Islet of Langerhans (tissue), 1 donor: ENCODE data around the gene AAGAB.
"Not testable (repeated sequence)": the region's sequence is repeated elsewhere in the genome, so short reads cannot be mapped to it uniquely, and the experiment has no call there.

Experiments
- FAIRE-seq: peaks from one replicate; lab custom pipeline; 2011; peaks lifted over from hg19 to GRCh38; lab: Jason Lieb, UNC

Gene AAGAB

DNA sequence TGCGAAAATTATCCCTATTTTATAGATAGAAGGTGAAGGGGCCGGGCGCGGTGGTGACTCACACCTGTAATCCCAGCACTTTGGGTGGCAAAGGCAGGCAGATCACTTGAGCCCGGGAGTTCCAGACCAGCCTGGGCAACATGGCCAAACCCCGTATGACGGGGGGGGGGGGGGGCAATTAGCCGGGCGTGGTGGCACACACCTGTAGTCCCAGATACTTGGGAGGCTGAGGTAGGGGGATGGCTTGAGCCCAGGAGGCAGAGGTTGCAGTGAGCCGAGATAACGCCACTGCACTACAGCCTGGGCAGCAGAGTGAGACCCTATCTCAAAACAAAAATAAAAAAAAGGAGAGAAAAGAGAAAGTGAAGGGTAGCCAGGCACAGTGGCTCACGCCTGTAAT lies 1.4 kb downstream of the AAGAB start:
- FAIRE-seq, result no peak

GRCh38 chr15:67251318-67251717 lies 3.1 kb downstream of the AAGAB start:
- FAIRE-seq, result no peak

- no peak for FAIRE-seq
These were observed 4.6 kb downstream of the AAGAB start for GRCh38 chr15:67249830-67250229.

GRCh38 chr15:67248011-67248505 lies 6.4 kb downstream of the AAGAB start:
- no peak for FAIRE-seq

- FAIRE-seq, result not testable (repeated sequence)
These were observed 7.9 kb downstream of the AAGAB start for GRCh38 chr15:67246606-67247005.

DNA sequence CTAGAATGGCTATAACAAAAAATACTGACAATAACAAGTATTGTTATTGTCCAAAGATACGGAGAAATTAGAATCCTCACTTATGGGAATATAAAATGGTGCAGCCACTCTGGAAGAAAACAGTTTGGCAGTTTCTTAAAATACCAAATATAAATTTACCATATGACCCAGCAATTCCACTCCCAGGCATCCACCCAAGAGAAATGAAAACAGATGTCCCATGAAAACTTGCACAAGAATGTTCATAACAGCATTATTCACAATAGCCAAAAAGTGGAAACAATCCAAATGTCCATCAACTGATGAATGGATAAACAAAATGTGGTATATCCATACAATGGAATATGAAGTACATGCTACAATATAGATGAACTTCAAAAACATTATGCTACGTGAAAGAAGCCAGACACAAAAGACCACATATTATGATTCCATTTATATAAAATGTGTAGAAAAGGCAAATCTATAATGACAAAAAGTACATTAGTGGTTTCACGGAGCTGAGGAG lies 9.4 kb downstream of the AAGAB start:
- FAIRE-seq, result no peak

GRCh38 chr15:67242708-67243111 lies 11.8 kb downstream of the AAGAB start:
- FAIRE-seq, result no peak

DNA sequence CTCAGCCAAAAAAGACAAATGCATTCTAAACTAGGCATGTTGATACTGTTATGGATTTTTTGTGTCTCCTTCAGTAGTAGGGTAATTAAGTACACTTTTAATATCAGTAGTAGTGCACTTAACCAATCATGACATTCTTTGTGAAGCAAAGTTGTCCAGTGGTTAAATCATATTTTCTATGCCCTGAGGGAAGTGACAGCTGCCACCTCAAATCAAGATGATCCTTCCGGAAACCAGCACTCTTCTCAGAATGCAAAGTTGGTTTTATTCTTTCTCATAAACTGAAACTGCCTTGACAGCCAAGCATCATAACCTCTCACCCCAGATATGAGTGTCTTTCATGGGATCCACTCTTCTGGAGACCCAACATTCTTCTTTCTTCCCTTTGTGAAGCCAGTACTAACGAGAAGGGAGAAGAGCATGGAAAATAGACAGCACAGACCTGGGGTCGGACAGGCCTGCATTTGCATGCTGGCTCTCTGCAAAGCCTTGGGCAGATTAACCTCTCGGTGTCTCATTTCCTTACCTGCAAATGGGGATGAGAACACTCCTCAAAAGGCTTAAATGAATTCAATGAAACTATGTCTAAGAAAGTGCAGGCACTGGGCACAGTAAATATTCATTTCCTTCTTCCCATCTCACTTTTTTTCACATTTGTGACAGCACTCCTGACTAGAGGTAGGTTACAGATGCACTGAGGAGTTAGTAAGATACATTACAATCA lies 13.2 kb downstream of the AAGAB start:
- no peak for FAIRE-seq

- no peak for FAIRE-seq
These were observed 14.0 kb downstream of the AAGAB start for GRCh38 chr15:67240235-67241131.

DNA sequence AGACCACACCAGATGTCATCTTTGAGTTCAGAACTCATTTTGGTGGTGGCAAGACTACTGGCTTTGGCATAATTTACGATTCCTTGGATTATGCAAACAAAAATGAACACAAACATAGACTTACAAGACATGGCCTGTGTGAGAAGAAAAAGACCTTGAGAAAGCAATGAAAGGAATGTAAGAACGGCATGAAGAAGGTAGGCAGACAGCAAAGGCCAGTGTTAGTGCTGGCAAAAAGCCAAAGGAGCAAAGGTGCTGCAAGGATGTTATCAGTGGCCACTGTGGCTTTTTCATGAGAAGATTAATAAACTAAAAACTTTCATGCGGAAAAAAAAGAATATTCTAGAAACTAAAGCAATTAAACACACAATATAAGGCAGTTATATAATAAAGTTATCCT lies 21.9 kb downstream of the AAGAB start:
- FAIRE-seq, result no peak

DNA sequence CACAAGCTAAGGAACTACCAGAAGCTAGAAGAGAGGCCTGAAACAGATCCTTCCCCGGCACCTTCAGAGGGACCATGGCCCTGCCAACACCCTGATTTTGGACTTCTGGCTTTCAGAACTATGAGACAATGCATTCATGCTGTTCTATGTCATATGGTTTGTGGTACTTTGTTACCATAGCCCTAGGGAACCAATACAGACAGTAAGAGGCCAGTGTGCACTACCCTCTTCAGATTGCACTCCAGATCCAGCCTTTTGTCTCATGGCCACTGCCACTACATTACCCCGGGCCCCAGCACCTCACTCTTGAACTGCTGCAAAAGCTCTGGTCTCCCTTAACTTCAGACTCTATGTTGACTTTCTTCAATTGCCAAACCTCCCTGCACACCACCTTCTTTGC lies 24.0 kb downstream of the AAGAB start:
- FAIRE-seq, result no peak

- no peak for FAIRE-seq
These were observed 26.2 kb downstream of the AAGAB start for GRCh38 chr15:67228286-67228685.

DNA sequence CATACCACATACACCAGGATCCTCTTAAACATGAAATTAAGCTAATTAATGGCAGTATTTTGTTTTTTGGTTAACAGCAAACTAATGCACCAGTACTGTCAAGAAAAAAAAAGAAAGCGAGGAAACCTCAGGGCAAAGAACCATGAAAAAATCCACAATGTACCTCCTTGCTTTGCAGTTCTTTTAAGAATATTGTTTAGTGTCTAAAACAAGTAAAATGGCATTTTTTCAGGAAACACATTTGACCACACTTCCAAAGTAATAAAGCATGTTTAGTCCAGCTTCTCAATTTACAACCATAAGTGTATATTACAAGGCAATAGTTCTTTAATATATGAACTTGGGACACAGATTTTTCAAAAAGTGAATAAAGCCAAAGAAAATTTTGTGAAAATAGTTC lies 26.6 kb downstream of the AAGAB start:
- no peak for FAIRE-seq

DNA sequence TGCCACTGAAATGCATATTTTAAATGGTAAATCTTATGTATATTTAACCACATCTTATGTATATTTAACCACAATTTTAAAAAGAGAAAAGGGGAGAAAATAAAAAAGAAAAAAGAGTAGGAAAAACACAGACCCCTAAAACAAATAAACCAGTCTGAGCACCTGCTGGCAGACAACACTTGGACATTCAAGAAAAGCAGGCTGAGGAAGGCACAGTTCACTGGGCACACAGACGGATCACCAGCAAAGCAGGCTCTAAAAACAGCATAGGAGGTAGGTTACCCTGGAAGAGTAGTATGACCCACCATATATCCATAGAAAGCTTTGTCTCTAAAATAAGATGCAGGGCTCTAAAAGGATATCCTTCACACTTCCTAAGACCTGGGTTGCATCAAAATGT lies 27.0 kb downstream of the AAGAB start:
- FAIRE-seq, result no peak

GRCh38 chr15:67225336-67225735 lies 29.1 kb downstream of the AAGAB start:
- no peak for FAIRE-seq

DNA sequence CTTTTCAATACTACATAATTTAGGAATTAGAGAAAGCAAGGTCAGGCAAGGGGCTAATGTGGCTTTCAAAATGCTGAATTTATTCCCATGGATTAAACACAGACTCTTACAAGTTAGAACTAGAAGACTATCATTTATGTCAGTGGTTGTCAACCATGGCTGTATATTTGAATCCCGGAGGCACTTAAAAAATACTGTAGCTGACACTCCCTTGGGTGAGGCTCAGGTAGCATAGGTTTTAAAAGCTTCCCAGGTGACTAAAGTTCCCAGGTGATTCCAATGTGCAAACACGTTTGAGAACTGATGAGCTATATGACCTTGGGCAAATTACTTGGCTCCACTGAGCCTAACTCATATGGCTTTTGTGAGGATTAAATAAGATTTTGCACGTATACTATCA lies 29.6 kb downstream of the AAGAB start:
- no peak for FAIRE-seq

GRCh38 chr15:67219288-67219687 lies 35.2 kb downstream of the AAGAB start:
- no peak for FAIRE-seq

DNA sequence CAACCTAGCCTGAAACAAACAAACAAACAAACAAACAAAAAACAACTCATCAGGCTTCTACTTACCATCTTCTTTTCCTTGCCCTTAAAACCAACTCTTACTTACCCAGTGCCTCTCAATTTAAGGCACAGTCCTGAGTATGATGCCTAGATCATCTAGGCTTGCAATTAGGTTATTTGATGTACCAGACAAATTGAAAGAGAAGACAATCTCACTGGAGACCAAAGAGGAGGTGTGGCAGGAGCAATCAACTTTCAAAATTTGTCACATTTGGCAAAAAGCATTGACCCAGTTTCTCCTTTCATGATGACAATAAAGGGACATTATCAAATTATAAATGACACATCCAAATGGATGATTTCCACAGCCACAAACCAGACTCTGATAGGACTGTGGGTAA lies 36.0 kb downstream of the AAGAB start:
- no peak for FAIRE-seq

GRCh38 chr15:67216859-67217258 lies 37.6 kb downstream of the AAGAB start:
- no peak for FAIRE-seq

- no peak for FAIRE-seq
These were observed 39.4 kb downstream of the AAGAB start for GRCh38 chr15:67215102-67215501.

DNA sequence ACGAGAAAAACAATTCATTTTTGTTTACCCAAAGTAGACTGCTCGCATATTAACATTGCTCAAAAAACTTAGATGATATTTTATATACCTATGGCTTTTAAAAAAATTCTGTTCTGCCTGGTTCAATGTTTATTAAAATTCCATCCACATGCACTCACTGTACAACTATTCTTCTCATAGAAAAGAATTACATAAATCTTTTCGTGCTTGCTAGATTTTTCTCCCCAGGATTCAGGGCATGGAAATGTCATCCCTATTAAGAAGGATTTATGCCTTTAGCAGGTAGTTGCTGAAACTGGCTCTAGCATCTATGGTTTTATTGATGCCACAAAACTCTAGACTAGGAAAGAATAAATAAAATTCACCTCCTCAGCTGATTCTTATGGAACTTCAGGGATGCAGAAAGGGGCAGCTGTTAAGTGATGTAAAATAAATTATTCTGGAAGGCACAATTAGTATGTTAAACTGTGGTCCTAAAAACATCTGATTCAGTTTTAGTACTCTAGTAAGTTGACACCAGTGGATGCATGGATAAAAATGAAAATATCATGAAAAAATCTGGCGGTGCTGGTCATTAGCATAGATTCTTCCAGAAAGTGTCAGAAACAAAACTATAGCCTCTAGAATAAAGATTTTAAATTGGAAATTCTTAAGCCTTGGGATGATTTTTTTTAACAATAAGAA lies 41.6 kb downstream of the AAGAB start:
- FAIRE-seq, result no peak

DNA sequence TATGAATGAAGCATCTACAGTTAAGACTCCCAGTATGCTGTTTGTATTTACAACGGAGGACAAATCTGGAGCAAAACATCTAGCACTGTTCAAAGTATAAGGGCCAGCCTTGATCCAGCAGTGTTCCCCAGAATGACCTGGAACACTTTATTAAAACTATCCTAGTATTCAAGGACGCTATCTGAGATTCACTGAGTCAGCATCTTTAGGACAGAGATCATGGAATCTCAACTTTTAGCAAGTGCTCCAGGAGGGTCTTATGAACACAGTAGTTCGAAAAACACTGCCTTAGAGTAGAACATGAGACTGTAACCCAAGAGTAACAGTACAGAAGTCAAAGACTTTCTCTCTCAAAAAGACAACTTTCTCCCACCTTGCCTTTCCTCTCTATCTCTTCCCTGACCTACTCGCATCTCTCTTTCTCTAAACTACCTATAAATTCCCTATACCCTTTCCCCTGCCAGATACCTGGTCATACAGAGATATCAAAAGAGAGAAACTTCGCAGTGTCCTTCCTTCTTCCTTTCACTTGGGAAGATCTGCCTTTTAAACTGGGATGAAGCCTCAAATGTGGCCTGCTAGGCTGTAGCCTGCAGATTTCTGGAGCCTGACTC lies 43.8 kb downstream of the AAGAB start:
- no peak for FAIRE-seq
